HepG2 (cell line): ENCODE results near the gene BPHL. TPM values are rescaled to one million over a fixed set of nuclear protein-coding genes. Genes with fewer than 3 reads are reported as not detected.

Experiments used
- GTF2F1 ChIP-seq: fragments of 150-350 bp; IDR thresholded peaks from 2 replicates; pipeline ENCODE4 v1.6.1; 2014; ENCODE audit warnings: low read length
- JUN ChIP-seq: sonication (generic); formaldehyde crosslinking; IDR thresholded peaks from 2 replicates; pipeline ENCODE4 v1.4.0; 2020; ENCODE audit warnings: mild to moderate bottlenecking, missing genetic modification reagents
- NFKB2 ChIP-seq: sonication (generic); formaldehyde crosslinking; IDR thresholded peaks from 2 replicates; pipeline ENCODE4 v1.4.0; 2020; ENCODE audit warnings: missing genetic modification reagents, borderline replicate concordance
- U2AF1 ChIP-seq: fragments of 200-400 bp; formaldehyde crosslinking; optimal IDR thresholded peaks from 2 replicates; pipeline ENCODE3; 2017; ENCODE audit warnings: mild to moderate bottlenecking, low read depth, low read length
- ZFYVE20 ChIP-seq: sonication (generic); formaldehyde crosslinking; IDR thresholded peaks from 2 replicates; pipeline ENCODE4 v1.8.0; 2023; ENCODE audit warnings: low read depth, mild to moderate bottlenecking, moderate library complexity, missing genetic modification reagents, borderline replicate concordance
- ZKSCAN1 ChIP-seq: fragments of 150-350 bp; IDR thresholded peaks from 2 replicates; pipeline ENCODE4 v1.6.1; 2014; ENCODE audit warnings: low read length
- ZNF367 ChIP-seq: sonication (generic); formaldehyde crosslinking; IDR thresholded peaks from 2 replicates; pipeline ENCODE4 v1.4.0; 2020; ENCODE audit warnings: missing genetic modification reagents, borderline replicate concordance
- ZNF543 ChIP-seq: sonication (generic); formaldehyde crosslinking; IDR thresholded peaks from 2 replicates; pipeline ENCODE4 v1.4.0; 2020; ENCODE audit warnings: mild to moderate bottlenecking, missing genetic modification reagents
- polyA plus RNA-seq, 8 experiments: library from polyadenylated mRNA; depleted of rRNA in 3 of 8; stranded (reverse) in 7 of 8; unstranded in 1 of 8; fragments of >200 nt; fragmentation: Illumina TruSeq in 4 of 8; extraction: Trizol in 4 of 8; gene quantifications; 2 replicates each; pipeline versions ENCODE4 v1.2.1 to v1.2.3, GENCODE V29; 2011 to 2016; ENCODE audit warnings: low read depth in 4 of 8, missing spikeins in 1 of 8, mixed read lengths in 1 of 8; ENCODE audit not compliant: insufficient read depth in 1 of 8
- total RNA-seq, 5 experiments: library from RNA; depleted of rRNA; stranded (reverse); fragments of >200 nt; fragmentation: Illumina TruSeq; extraction: Trizol; gene quantifications; 2 replicates each; pipeline ENCODE4 v1.2.3, GENCODE V29; 2016; ENCODE audit warnings: low read depth in 1 of 5
- TF ChIP-seq, protein P1 (sequence below): sonication (generic); formaldehyde crosslinking; IDR thresholded peaks from 2 replicates; pipeline ENCODE4 v1.4.0; 2020; ENCODE audit warnings: low read depth, mild to moderate bottlenecking, missing genetic modification reagents
- TF ChIP-seq, protein P2 (sequence below), 2 experiments: fragments of 450-650 bp in 1 of 2; sonication (generic) in 1 of 2; formaldehyde crosslinking in 1 of 2; IDR thresholded peaks; 2 replicates each; pipeline versions ENCODE4 v1.6.1 to v1.8.0; 2016 to 2022; ENCODE audit warnings: antibody characterized with exemption in 1 of 2, mild to moderate bottlenecking in 1 of 2, missing genetic modification reagents in 1 of 2
- TF ChIP-seq, protein P3 (sequence below): sonication (generic); formaldehyde crosslinking; IDR thresholded peaks from 2 replicates; pipeline ENCODE4 v1.5.0; 2020; ENCODE audit warnings: mild to moderate bottlenecking, missing genetic modification reagents
- TF ChIP-seq, protein P4 (sequence below): sonication (generic); formaldehyde crosslinking; IDR thresholded peaks from 2 replicates; pipeline ENCODE4 v1.4.0; 2020; ENCODE audit warnings: missing genetic modification reagents, borderline replicate concordance

BPHL gene
- total and polyA plus RNA-seq, 2 of the 13 experiments (the other 11 are each of a cell fraction or from before 2014, with no cell fraction given): 37.8 to 39.5 TPM

DNA sequence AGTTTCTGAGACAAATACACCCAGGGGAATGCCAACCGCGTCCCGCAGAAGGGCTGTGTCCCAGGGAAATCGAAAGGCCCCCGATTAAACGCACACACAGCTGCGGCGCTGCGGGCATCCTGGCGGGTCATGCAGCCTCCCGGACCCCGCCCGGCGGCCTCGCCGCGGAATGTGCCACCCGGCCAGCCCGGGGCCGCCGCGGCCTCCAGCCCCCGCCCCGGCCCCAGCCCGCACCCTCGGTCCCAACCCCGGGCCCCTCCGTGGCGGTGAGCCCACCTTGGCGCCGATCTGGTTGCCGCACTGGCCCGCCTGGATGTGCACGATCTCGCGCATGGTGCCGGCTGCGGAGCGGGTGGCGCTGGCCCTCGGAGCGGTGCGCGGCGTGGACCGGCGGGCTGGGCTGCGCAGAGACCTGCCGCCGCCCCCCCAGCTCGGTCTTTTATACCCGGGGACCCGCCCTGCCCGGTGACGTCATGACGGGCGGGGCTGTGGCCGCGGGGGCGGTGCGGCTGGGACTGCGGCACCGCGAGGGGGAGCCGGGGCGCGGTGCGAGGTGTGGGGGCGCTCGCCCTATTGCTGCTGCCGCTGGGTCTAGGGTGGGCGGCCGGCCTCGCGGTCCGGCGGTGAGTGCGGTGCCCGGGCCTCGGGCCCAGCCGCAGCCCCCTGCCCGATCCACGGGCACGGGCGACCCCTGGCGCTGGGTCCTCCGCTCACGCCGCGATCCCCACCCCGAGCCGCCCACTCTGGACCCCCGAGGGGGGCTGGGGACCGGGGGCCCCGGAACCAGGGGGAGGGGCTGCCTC is 38.8 kb downstream of the BPHL start, which contains the start of gene TUBB2A (continued):
- TF ChIP-seq, protein P1, sequence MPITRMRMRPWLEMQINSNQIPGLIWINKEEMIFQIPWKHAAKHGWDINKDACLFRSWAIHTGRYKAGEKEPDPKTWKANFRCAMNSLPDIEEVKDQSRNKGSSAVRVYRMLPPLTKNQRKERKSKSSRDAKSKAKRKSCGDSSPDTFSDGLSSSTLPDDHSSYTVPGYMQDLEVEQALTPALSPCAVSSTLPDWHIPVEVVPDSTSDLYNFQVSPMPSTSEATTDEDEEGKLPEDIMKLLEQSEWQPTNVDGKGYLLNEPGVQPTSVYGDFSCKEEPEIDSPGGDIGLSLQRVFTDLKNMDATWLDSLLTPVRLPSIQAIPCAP: no peak
- TF ChIP-seq ZFYVE20 (peak; percentile 80; the same call in 1 of the 2 replicates), GTF2F1 (no peak), JUN (CRISPR knock-in tag) (peak; percentile 71; the same call in 1 of the 2 replicates), ZKSCAN1 (no peak), ZNF367 (CRISPR knock-in tag) (no peak), U2AF1 (peak; percentile 34), ZNF543 (0 out of 2 replicates have a peak, but pooled peaks have one; percentile 36), NFKB2 (CRISPR knock-in tag) (peak; percentile 60; the same call in 1 of the 2 replicates)
- TF ChIP-seq, protein P2, sequence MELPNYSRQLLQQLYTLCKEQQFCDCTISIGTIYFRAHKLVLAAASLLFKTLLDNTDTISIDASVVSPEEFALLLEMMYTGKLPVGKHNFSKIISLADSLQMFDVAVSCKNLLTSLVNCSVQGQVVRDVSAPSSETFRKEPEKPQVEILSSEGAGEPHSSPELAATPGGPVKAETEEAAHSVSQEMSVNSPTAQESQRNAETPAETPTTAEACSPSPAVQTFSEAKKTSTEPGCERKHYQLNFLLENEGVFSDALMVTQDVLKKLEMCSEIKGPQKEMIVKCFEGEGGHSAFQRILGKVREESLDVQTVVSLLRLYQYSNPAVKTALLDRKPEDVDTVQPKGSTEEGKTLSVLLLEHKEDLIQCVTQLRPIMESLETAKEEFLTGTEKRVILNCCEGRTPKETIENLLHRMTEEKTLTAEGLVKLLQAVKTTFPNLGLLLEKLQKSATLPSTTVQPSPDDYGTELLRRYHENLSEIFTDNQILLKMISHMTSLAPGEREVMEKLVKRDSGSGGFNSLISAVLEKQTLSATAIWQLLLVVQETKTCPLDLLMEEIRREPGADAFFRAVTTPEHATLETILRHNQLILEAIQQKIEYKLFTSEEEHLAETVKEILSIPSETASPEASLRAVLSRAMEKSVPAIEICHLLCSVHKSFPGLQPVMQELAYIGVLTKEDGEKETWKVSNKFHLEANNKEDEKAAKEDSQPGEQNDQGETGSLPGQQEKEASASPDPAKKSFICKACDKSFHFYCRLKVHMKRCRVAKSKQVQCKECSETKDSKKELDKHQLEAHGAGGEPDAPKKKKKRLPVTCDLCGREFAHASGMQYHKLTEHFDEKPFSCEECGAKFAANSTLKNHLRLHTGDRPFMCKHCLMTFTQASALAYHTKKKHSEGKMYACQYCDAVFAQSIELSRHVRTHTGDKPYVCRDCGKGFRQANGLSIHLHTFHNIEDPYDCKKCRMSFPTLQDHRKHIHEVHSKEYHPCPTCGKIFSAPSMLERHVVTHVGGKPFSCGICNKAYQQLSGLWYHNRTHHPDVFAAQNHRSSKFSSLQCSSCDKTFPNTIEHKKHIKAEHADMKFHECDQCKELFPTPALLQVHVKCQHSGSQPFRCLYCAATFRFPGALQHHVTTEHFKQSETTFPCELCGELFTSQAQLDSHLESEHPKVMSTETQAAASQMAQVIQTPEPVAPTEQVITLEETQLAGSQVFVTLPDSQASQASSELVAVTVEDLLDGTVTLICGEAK (IDR thresholded peaks at IDR 0.05): no peak
- TF ChIP-seq, protein P2 (CRISPR knock-in tag; IDR thresholded peaks at IDR 0.05): peak; percentile 31; the same call in 1 of the 2 replicates
- TF ChIP-seq, protein P3, sequence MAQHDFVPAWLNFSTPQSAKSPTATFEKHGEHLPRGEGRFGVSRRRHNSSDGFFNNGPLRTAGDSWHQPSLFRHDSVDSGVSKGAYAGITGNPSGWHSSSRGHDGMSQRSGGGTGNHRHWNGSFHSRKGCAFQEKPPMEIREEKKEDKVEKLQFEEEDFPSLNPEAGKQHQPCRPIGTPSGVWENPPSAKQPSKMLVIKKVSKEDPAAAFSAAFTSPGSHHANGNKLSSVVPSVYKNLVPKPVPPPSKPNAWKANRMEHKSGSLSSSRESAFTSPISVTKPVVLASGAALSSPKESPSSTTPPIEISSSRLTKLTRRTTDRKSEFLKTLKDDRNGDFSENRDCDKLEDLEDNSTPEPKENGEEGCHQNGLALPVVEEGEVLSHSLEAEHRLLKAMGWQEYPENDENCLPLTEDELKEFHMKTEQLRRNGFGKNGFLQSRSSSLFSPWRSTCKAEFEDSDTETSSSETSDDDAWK (CRISPR knock-in tag): no peak
- TF ChIP-seq, protein P4, sequence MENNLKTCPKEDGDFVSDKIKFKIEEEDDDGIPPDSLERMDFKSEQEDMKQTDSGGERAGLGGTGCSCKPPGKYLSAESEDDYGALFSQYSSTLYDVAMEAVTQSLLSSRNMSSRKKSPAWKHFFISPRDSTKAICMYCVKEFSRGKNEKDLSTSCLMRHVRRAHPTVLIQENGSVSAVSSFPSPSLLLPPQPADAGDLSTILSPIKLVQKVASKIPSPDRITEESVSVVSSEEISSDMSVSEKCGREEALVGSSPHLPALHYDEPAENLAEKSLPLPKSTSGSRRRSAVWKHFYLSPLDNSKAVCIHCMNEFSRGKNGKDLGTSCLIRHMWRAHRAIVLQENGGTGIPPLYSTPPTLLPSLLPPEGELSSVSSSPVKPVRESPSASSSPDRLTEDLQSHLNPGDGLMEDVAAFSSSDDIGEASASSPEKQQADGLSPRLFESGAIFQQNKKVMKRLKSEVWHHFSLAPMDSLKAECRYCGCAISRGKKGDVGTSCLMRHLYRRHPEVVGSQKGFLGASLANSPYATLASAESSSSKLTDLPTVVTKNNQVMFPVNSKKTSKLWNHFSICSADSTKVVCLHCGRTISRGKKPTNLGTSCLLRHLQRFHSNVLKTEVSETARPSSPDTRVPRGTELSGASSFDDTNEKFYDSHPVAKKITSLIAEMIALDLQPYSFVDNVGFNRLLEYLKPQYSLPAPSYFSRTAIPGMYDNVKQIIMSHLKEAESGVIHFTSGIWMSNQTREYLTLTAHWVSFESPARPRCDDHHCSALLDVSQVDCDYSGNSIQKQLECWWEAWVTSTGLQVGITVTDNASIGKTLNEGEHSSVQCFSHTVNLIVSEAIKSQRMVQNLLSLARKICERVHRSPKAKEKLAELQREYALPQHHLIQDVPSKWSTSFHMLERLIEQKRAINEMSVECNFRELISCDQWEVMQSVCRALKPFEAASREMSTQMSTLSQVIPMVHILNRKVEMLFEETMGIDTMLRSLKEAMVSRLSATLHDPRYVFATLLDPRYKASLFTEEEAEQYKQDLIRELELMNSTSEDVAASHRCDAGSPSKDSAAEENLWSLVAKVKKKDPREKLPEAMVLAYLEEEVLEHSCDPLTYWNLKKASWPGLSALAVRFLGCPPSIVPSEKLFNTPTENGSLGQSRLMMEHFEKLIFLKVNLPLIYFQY: peak; percentile 84
